ENCODE data around the gene BCAS1. TPM values are rescaled to one million over a fixed set of nuclear protein-coding genes. Genes with fewer than 3 reads are reported as not detected.
A peak's percentile ranks its signal among the peaks of the same experiment; 100 is the strongest.

The BCAS1 gene
- total and polyA plus RNA-seq, 10 of the 15 experiments (the other 5 are each of a cell fraction or from before 2014, with no cell fraction given), result 0.21 to 1.4 (median 0.55) TPM

- 52% methylated on average over 5 of the region's 5 CpGs for WGBS (ENCODE audit: insufficient coverage, insufficient replicate concordance, low lambda C conversion rate, missing lambda C conversion rate)
- no peak for DNase-seq (ENCODE audit: low read depth, low spot score)
- ChIA-PET SMC1A (ENCODE audit: uncharacterized antibody, unreplicated experiment) (interaction anchor here (1.1 kb wide), 1 partner anchor 12 kb away, joined by 3 read pairs; no protein-coding TSS in a partner anchor), CTCF (interaction anchor here (1.0 to 1.2 kb wide), 2 partner anchors 9 to 16 kb away, joined by 3 read pairs; no protein-coding TSS in a partner anchor), RAD21 (ENCODE audit: unreplicated experiment) (no interaction called here), POLR2A (no interaction called here)
- peaks cover 3% of the 10 kb centered on the region; the same call in 1 of the 3 replicates for H3K9me3 ChIP-seq (replicated peaks; ENCODE audit: control insufficient read depth, insufficient read depth, low read length)
- H3K9ac ChIP-seq (ENCODE audit: control insufficient read depth, insufficient read depth, low read length), result no peak overlapping the region
- no peak overlapping the region for H3K4me3 ChIP-seq
- in situ Hi-C loops (cut with MboI) (no loop called here), intact Hi-C loops (cut with micrococcal nuclease; ENCODE audit: unreplicated experiment) (no loop called here)
- no peak for ATAC-seq
- no peaks in the 10 kb centered on the region for H3K79me2 ChIP-seq (ENCODE audit: control insufficient read depth, insufficient read depth, low read length)
- TF ChIP-seq NRF1 (conservative IDR thresholded peaks at IDR 0.05; ENCODE audit: low read depth, low read length), result no peak
- no peak for TF ChIP-seq CHD4 (IDR thresholded peaks at IDR 0.05)
- no peak for TF ChIP-seq ETV6 (conservative IDR thresholded peaks at IDR 0.05 in 1 of 2, IDR thresholded peaks at IDR 0.05 in 1 of 2; ENCODE audit: borderline replicate concordance in 1 of 2, low read depth in 1 of 2)
- no peaks in the 10 kb centered on the region for H3K4me1 ChIP-seq (ENCODE audit: control insufficient read depth, insufficient read depth, low read length)
- H3K36me3 ChIP-seq (ENCODE audit: control insufficient read depth in 2 of 2, insufficient read depth in 2 of 2, low read length in 1 of 2), result no peaks in the 10 kb centered on the region
- no peak for FAIRE-seq
- no peak overlapping the region for H3K27ac ChIP-seq (ENCODE audit: control insufficient read depth, insufficient read depth)
- no peak overlapping the region for H2AFZ ChIP-seq (ENCODE audit: control insufficient read depth, low read depth, low read length)
- H3K4me2 ChIP-seq (ENCODE audit: control insufficient read depth, insufficient read depth), result no peak overlapping the region
- BruUV-seq (replicated peaks), result no TSS peak
- H4K20me1 ChIP-seq (ENCODE audit: control insufficient read depth, insufficient read depth), result no peaks in the 10 kb centered on the region
- no peaks in the 10 kb centered on the region for H3K27me3 ChIP-seq (replicated peaks in 1 of 2; ENCODE audit: control insufficient read depth in 2 of 2, insufficient read depth in 2 of 2, low read length in 1 of 2)
Observed at GRCh38 chr20:53981130-53981529, 89.3 kb downstream of the BCAS1 start.

- no peak for ATAC-seq
- no peak for DNase-seq (ENCODE audit: low read depth, low spot score)
- no peak for FAIRE-seq
- in situ Hi-C loops (cut with MboI) (no loop called here), intact Hi-C loops (cut with micrococcal nuclease; ENCODE audit: unreplicated experiment) (no loop called here)
- ChIA-PET POLR2A (no interaction called here), CTCF (no interaction called here), RAD21 (ENCODE audit: unreplicated experiment) (no interaction called here), SMC1A (ENCODE audit: uncharacterized antibody, unreplicated experiment) (interaction anchor here (1.1 kb wide), 1 partner anchor 11 kb away, joined by 3 read pairs; no protein-coding TSS in a partner anchor)
- no peak overlapping the region for H3K4me2 ChIP-seq (ENCODE audit: control insufficient read depth, insufficient read depth)
- no TSS peak for BruUV-seq (replicated peaks)
- no peaks in the 10 kb centered on the region for H3K79me2 ChIP-seq (ENCODE audit: control insufficient read depth, insufficient read depth, low read length)
- H3K27ac ChIP-seq (ENCODE audit: control insufficient read depth, insufficient read depth), result no peak overlapping the region
- H2AFZ ChIP-seq (ENCODE audit: control insufficient read depth, low read depth, low read length), result no peak overlapping the region
- H3K27me3 ChIP-seq (replicated peaks in 1 of 2; ENCODE audit: control insufficient read depth in 2 of 2, insufficient read depth in 2 of 2, low read length in 1 of 2), result no peaks in the 10 kb centered on the region
- 52% methylated on average over 4 of the region's 4 CpGs for WGBS (ENCODE audit: insufficient coverage, insufficient replicate concordance, low lambda C conversion rate, missing lambda C conversion rate)
- peaks cover 3% of the 10 kb centered on the region; the same call in 1 of the 3 replicates for H3K9me3 ChIP-seq (replicated peaks; ENCODE audit: control insufficient read depth, insufficient read depth, low read length)
- H3K4me1 ChIP-seq (ENCODE audit: control insufficient read depth, insufficient read depth, low read length), result no peaks in the 10 kb centered on the region
- H4K20me1 ChIP-seq (ENCODE audit: control insufficient read depth, insufficient read depth), result no peaks in the 10 kb centered on the region
- H3K36me3 ChIP-seq (ENCODE audit: control insufficient read depth in 2 of 2, insufficient read depth in 2 of 2, low read length in 1 of 2), result no peaks in the 10 kb centered on the region
- no peak overlapping the region for H3K9ac ChIP-seq (ENCODE audit: control insufficient read depth, insufficient read depth, low read length)
- peak in 1 of 2 experiments; percentile 36; a peak in 1 of 4 replicates for TF ChIP-seq ETV6 (conservative IDR thresholded peaks at IDR 0.05 in 1 of 2, IDR thresholded peaks at IDR 0.05 in 1 of 2; ENCODE audit: borderline replicate concordance in 1 of 2, low read depth in 1 of 2)
- no peak for TF ChIP-seq BCL11A (IDR thresholded peaks at IDR 0.05; ENCODE audit: low read depth, low read length)
- H3K4me3 ChIP-seq, result no peak overlapping the region
Observed at GRCh38 chr20:53980031-53980465, 90.3 kb downstream of the BCAS1 start.
